AG04449 (cell line): ENCODE data around the gene KMT2D.

ENCODE experiments used
- CTCF ChIA-PET: fragments of 350-600 bp; formaldehyde crosslinking; extraction: SDS; loops from one replicate; lab custom pipeline; 2021; ENCODE audit warnings: antibody characterized with exemption; lab: Yijun Ruan, JAX
- POLR2A ChIA-PET: fragments of 400-600, 350-600 bp; formaldehyde crosslinking; extraction: SDS; loops from one replicate; lab custom pipeline; 2020; ENCODE audit warnings: antibody characterized with exemption, inconsistent platforms; lab: Yijun Ruan, JAX
- DNase-seq: peaks from one replicate; pipeline ENCODE4 v3.0.0-alpha.2; 2010; ENCODE audit warnings: low read depth, low spot score
- H3K4me3 ChIP-seq: 2 replicates; pipeline ENCODE4 v1.5.1; 2011; ENCODE audit warnings: low read depth, mild to moderate bottlenecking, control low read depth, low read length
- TF ChIP-seq, protein P1 (sequence below): IDR thresholded peaks from one replicate; pipeline ENCODE4 v1.5.1; 2011; ENCODE audit warnings: mild to moderate bottlenecking, moderate library complexity, low read length, control low read depth, inconsistent platforms; ENCODE audit not compliant: insufficient read depth; ENCODE audit errors: missing control alignments

Gene KMT2D

DNA sequence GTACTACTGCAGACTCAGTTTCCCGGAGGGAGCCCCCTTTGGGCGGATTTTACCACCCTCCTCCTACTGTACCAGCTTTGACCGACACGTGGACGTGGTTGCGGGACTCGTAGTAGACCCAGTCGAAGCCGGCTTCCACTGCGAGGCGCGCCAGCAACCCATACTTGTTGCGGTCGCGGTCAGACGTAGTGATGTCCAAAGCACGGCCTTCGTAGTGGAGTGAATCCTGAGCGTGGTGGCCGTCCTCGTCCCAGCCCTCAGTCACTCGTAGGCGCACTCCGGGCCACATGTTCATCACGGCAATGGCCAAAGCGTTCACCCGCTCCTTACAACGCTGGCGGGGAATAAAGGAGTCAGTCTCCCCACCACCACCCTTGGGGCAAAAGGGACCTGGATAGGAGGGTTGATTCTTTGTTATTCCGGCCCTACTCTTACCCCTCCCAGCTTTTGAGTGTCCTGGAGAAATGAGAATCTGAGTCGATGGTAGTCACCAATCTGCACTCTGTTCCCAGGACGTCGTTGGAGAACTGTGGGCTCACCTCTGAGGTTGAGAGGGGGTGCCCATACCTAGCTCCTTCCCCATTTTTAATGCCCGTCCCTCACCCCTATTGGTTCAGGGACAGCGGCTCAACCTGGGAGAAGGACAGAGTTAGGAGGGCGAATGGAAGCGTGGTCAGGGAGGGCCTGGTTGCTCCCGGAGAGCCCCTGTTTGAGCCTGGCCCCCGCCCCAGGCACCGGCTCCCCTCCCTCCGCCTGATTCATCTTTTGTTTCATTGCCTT is 30.7 kb upstream of the KMT2D start:
- no peak for DNase-seq
- CTCF ChIA-PET, result interaction anchor here (0.9 to 21.3 kb wide), 12 partner anchors 7 to 142 kb away, joined by 4 to 430 read pairs (median 10); partner anchors contain the start of genes LMBR1L and RHEBL1
- TF ChIP-seq, protein P1, sequence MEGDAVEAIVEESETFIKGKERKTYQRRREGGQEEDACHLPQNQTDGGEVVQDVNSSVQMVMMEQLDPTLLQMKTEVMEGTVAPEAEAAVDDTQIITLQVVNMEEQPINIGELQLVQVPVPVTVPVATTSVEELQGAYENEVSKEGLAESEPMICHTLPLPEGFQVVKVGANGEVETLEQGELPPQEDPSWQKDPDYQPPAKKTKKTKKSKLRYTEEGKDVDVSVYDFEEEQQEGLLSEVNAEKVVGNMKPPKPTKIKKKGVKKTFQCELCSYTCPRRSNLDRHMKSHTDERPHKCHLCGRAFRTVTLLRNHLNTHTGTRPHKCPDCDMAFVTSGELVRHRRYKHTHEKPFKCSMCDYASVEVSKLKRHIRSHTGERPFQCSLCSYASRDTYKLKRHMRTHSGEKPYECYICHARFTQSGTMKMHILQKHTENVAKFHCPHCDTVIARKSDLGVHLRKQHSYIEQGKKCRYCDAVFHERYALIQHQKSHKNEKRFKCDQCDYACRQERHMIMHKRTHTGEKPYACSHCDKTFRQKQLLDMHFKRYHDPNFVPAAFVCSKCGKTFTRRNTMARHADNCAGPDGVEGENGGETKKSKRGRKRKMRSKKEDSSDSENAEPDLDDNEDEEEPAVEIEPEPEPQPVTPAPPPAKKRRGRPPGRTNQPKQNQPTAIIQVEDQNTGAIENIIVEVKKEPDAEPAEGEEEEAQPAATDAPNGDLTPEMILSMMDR, result no peak
- POLR2A ChIA-PET, result interaction anchor here (5.8 kb wide), 1 partner anchor 39 kb away, joined by 20 read pairs; the partner anchor contains the start of gene TUBA1B
- H3K4me3 ChIP-seq, result no peak overlapping the region

- DNase-seq, result no peak
- ChIA-PET POLR2A (no interaction called here), CTCF (interaction anchor here (0.6 to 12.8 kb wide), 19 partner anchors 11 to 174 kb away, joined by 3 to 430 read pairs (median 16); partner anchors contain the start of genes DHH, LMBR1L, RHEBL1 and TUBA1B)
- TF ChIP-seq, protein P1, result peak; percentile 42
- H3K4me3 ChIP-seq, result peak overlapping the region; percentile 46
These were observed 29.5 kb upstream of the KMT2D start for GRCh38 chr12:49089821-49090773.

DNA sequence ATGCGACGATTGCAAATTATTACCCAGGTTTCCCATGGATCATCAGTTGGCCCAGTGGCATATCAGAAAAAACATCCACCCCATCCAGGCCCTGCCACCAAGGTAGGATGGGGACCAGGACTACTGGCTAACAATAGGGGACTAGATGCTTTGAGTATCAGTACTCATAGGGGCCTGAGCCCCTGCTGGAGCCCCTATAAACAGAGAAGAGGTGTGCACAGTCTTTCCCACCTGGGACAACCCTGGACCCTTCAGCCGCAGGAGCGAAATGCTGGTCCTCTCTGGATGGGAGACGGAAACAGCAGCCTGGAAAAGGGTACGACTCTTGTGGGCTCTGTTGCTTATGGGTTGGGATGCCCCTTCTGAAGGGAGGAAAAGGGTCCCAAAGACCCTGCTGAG is 28.3 kb upstream of the KMT2D start:
- ChIA-PET POLR2A (interaction anchor here (1.5 to 2.5 kb wide), 3 partner anchors 22 to 100 kb away, joined by 6 to 13 read pairs (median 9); partner anchors contain the start of genes LMBR1L, TUBA1A and TUBA1B), CTCF (interaction anchor here (0.6 to 12.8 kb wide), 33 partner anchors 13 to 449 kb away, joined by 3 to 430 read pairs (median 6); partner anchors contain the start of genes DHH, LMBR1L, RHEBL1 and TUBA1B)
- no peak overlapping the region for H3K4me3 ChIP-seq
- TF ChIP-seq, protein P1, result no peak
- DNase-seq, result no peak

GRCh38 chr12:49088150-49088931 is 27.7 kb upstream of the KMT2D start:
- DNase-seq, result peak; percentile 41
- POLR2A ChIA-PET, result interaction anchor here (0.5 to 2.5 kb wide), 4 partner anchors 23 to 323 kb away, joined by 3 to 13 read pairs (median 8); partner anchors contain the start of genes LMBR1L, TUBA1A and TUBA1B
- CTCF ChIA-PET, result interaction anchor here (0.8 to 12.8 kb wide), 39 partner anchors 13 to 450 kb away, joined by 3 to 430 read pairs (median 5); partner anchors contain the start of genes DHH, LMBR1L, RHEBL1 and TUBA1B
- H3K4me3 ChIP-seq, result no peak overlapping the region
- TF ChIP-seq, protein P1, result peak; percentile 87

DNA sequence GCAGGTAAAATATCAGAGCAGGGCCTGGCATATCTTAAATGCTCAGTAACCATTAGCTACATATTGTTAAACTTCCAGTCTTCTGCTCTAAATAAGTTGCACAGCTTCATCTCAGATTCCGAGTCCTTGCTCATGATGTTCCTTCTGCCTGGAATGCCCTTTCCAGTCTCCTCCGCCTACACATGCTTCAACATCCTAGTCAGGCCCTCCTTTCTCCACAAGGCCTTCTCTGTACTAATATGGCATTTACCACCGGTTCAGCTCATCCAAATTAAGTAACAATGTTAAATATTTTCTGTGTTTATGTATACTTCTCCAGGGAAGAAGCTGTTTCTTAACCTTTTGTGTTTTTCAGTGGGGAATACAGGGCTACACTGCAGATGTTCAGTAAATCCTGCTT is 25.5 kb upstream of the KMT2D start:
- no peak overlapping the region for H3K4me3 ChIP-seq
- TF ChIP-seq, protein P1, result no peak
- peak; percentile 16 for DNase-seq
- ChIA-PET POLR2A (no interaction called here), CTCF (interaction anchor here (0.9 to 12.8 kb wide), 11 partner anchors 15 to 158 kb away, joined by 3 to 430 read pairs (median 33); partner anchors contain the start of genes DHH, LMBR1L, RHEBL1 and TUBA1B)
